GM18867 (cell line): ENCODE data around the gene LRRIQ4.

Experiments
- ATAC-seq: cut with Tn5 transposase; IDR thresholded peaks from one replicate; pipeline ENCODE4 v1.9.1; 2021; ENCODE audit warnings: mild to moderate bottlenecking, moderate library complexity; ENCODE audit not compliant: unreplicated experiment

The LRRIQ4 gene

GRCh38 chr3:169850618-169851017, 37.9 kb downstream of the LRRIQ4 start:
- no peak for ATAC-seq

- ATAC-seq, result no peak
Measured at GRCh38 chr3:169855514-169855913, 42.8 kb downstream of the LRRIQ4 start.

- no peak for ATAC-seq
Measured at GRCh38 chr3:169857811-169858210, 45.1 kb downstream of the LRRIQ4 start.

- ATAC-seq, result no peak
Measured at GRCh38 chr3:169861871-169862270, 49.2 kb downstream of the LRRIQ4 start.

GRCh38 chr3:169863458-169863899, 50.8 kb downstream of the LRRIQ4 start:
- no peak for ATAC-seq

- ATAC-seq, result no peak
Measured at GRCh38 chr3:169864270-169864669, 51.6 kb downstream of the LRRIQ4 start.

- peak; percentile 41 for ATAC-seq
Measured at GRCh38 chr3:169865176-169865767, 52.6 kb downstream of the LRRIQ4 start.

- no peak for ATAC-seq
Measured at GRCh38 chr3:169867584-169868210, 55.0 kb downstream of the LRRIQ4 start.

- no peak for ATAC-seq
Measured at GRCh38 chr3:169868369-169868768, 55.7 kb downstream of the LRRIQ4 start.

- no peak for ATAC-seq
Measured at GRCh38 chr3:169869484-169870220, 57.0 kb downstream of the LRRIQ4 start, which contains the start of gene LRRC31. LRRC31 (minus strand) TSS chr3:169869935; CDS start chr3:169869807, 128 bp downstream.

- no peak for ATAC-seq
Measured at GRCh38 chr3:169871129-169871886, 58.6 kb downstream of the LRRIQ4 start.

- no peak for ATAC-seq
Measured at GRCh38 chr3:169879013-169879557, 66.4 kb downstream of the LRRIQ4 start.

GRCh38 chr3:169879845-169880575, 67.3 kb downstream of the LRRIQ4 start:
- no peak for ATAC-seq

- no peak for ATAC-seq
Measured at GRCh38 chr3:169880576-169881250, 68.0 kb downstream of the LRRIQ4 start.

GRCh38 chr3:169886671-169887070, 74.0 kb downstream of the LRRIQ4 start:
- no peak for ATAC-seq
